Endothelial cell (in vitro differentiated cells): ENCODE measurements around the gene IL13RA2. TPM values are rescaled to one million over a fixed set of nuclear protein-coding genes. Genes with fewer than 3 reads are reported as not detected.

ENCODE experiments used
- DNase-seq: peaks from one replicate; pipeline ENCODE4 v3.0.0; 2021; ENCODE audit warnings: low spot score
- H3K27ac Mint-ChIP-seq: one replicate; pipeline ENCODE4 v1.8.0; 2021; ENCODE audit warnings: mixed read lengths, inconsistent platforms; ENCODE audit not compliant: unreplicated experiment
- H3K27me3 Mint-ChIP-seq: one replicate; pipeline ENCODE4 v1.8.0; 2021; ENCODE audit warnings: mild to moderate bottlenecking, moderate library complexity, mixed read lengths, inconsistent platforms; ENCODE audit not compliant: unreplicated experiment
- H3K36me3 Mint-ChIP-seq: one replicate; pipeline ENCODE4 v1.8.0; 2021; ENCODE audit warnings: mild to moderate bottlenecking, low read depth, mixed read lengths, inconsistent platforms; ENCODE audit not compliant: unreplicated experiment
- H3K4me1 Mint-ChIP-seq: one replicate; pipeline ENCODE4 v1.8.0; 2021; ENCODE audit warnings: mild to moderate bottlenecking, mixed read lengths, inconsistent platforms; ENCODE audit not compliant: unreplicated experiment
- H3K4me3 Mint-ChIP-seq: one replicate; pipeline ENCODE4 v1.8.0; 2021; ENCODE audit warnings: mild to moderate bottlenecking, mixed read lengths, inconsistent platforms; ENCODE audit not compliant: unreplicated experiment
- H3K9me3 Mint-ChIP-seq: one replicate; pipeline ENCODE4 v1.8.0; 2021; ENCODE audit warnings: mixed read lengths, inconsistent platforms; ENCODE audit not compliant: unreplicated experiment
- CTCF ChIP-seq: fragments of 200-600 bp; sonication (generic); IDR thresholded peaks from one replicate; pipeline ENCODE4 v1.5.0; 2021; ENCODE audit warnings: antibody characterized with exemption; ENCODE audit not compliant: unreplicated experiment
- total RNA-seq: library from RNA; stranded (reverse); fragmentation: NEBNext Ultra II Directional; extraction: Animal tissue kit (Norgen Biotek cat#: 25700); gene quantifications from one replicate; pipeline ENCODE4 v1.2.1, GENCODE V29; 2021; ENCODE audit not compliant: unreplicated experiment

IL13RA2 gene
- total RNA-seq, 1 donor from 2014 or later: not detected

- Mint-ChIP-seq H3K9me3 (no peaks in the 10 kb centered on the region), H3K36me3 (no peaks in the 10 kb centered on the region), H3K4me3 (no peak overlapping the region), H3K27ac (no peak overlapping the region), H3K4me1 (no peaks in the 10 kb centered on the region), H3K27me3 (no peaks in the 10 kb centered on the region)
- DNase-seq: no peak
- TF ChIP-seq CTCF: no peak
These were observed 3.7 kb downstream of the IL13RA2 start for GRCh38 chrX:115013705-115014104.

- Mint-ChIP-seq H3K9me3 (no peaks in the 10 kb centered on the region), H3K4me1 (no peaks in the 10 kb centered on the region), H3K36me3 (no peaks in the 10 kb centered on the region), H3K27me3 (no peaks in the 10 kb centered on the region), H3K27ac (no peak overlapping the region), H3K4me3 (no peak overlapping the region)
- no peak for TF ChIP-seq CTCF
- no peak for DNase-seq
These were observed 6.0 kb downstream of the IL13RA2 start for GRCh38 chrX:115011428-115011827.

DNA sequence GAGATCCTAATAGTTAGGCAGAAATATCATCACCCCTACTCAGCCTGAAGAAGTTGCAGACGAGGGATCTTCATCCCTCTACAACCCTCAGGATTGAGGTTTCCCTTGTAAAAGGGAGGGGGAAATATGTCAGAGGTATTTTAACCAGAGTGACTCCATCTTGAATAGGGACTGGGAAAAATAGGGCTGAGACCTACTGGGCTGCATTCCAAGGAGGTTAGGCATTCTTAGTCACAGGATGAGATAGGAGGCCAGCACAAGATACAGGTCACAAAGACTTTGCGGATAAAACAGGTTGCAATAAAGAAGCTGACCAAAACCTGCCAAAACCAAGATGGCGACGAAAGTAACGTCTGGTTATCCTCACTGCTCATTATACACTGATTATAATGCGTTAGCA, 17.5 kb downstream of the IL13RA2 start:
- no peak for DNase-seq
- H3K4me1 Mint-ChIP-seq: no peaks in the 10 kb centered on the region

GRCh38 chrX:114997779-114998178, 19.6 kb downstream of the IL13RA2 start:
- Mint-ChIP-seq H3K4me3 (no peak overlapping the region), H3K4me1 (no peaks in the 10 kb centered on the region), H3K27ac (no peak overlapping the region), H3K27me3 (no peaks in the 10 kb centered on the region), H3K36me3 (no peaks in the 10 kb centered on the region), H3K9me3 (no peaks in the 10 kb centered on the region)
- TF ChIP-seq CTCF: no peak
- no peak for DNase-seq

More for the DNA sequence above, 17.5 kb downstream of the IL13RA2 start:
- Mint-ChIP-seq H3K27ac (no peak overlapping the region), H3K9me3 (no peaks in the 10 kb centered on the region), H3K36me3 (no peaks in the 10 kb centered on the region), H3K4me3 (no peak overlapping the region), H3K27me3 (no peaks in the 10 kb centered on the region)
- TF ChIP-seq CTCF: no peak

DNA sequence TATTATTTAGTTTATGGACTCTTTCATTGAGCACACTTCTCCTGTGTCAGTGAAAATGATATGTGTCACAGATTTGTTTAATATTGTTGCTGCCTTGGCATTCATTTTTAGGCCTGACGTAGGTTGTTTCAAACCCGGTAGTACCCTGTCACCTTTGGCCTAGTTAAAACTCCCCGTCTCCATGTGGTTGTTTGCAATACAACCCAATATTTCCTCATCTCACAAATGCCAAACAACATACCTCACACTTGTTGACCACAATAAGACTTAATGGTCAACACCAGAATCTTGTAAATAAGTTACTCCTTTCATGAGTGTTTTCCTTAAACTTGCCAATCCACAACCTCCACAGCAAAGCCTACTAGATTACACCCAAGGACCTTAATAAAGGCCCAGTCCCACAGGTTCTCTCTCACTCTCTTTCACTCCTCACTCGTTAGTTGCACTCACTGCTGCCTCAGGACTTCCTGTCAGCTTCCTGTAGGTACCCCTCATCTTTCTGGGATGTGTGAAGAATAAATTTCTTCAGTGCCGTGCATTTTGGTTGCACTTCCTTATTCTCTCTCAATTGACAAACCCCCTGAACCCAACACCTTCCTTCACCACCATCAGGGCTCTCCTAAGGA, 31.3 kb downstream of the IL13RA2 start:
- Mint-ChIP-seq H3K9me3 (no peaks in the 10 kb centered on the region), H3K4me1 (peaks cover 5% of the 10 kb centered on the region), H3K36me3 (no peaks in the 10 kb centered on the region), H3K27me3 (peaks cover 2% of the 10 kb centered on the region), H3K4me3 (no peak overlapping the region), H3K27ac (no peak overlapping the region)
- DNase-seq: no peak
- no peak for TF ChIP-seq CTCF
